Tibial artery (tissue), 4 donors: ENCODE results near the gene ATP6V0C.

ENCODE experiments used
- DNase-seq, 2 donors: peaks; one replicate each; pipeline ENCODE4 v3.0.0-alpha.2; 2019
- H3K27ac ChIP-seq, 2 donors: fragments of 200-600 bp; sonication (generic) in 1 of 2; 1 replicate in 1 of 2; 2 replicates in 1 of 2; pipeline ENCODE4 v1.5.1; 2018 to 2019; ENCODE audit warnings: mild to moderate bottlenecking in 1 of 2
- H3K27me3 ChIP-seq, 2 donors: fragments of 200-600 bp; sonication (generic) in 1 of 2; one replicate each; pipeline versions ENCODE4 v1.5.1 to v1.6.0; 2016 to 2019
- H3K36me3 ChIP-seq, 3 donors: fragments of 200-600 bp; sonication (generic) in 2 of 3; one replicate each; pipeline ENCODE4 v1.5.1; 2016 to 2019; ENCODE audit warnings: mild to moderate bottlenecking in 2 of 3
- H3K4me1 ChIP-seq, 4 donors: fragments of 200-600 bp; sonication (generic) in 2 of 4; 1 replicate in 3 of 4; 2 replicates in 1 of 4; pipeline ENCODE4 v1.5.1; 2016 to 2019
- H3K4me3 ChIP-seq, 2 donors: fragments of 200-600 bp; sonication (generic) in 1 of 2; 1 replicate in 1 of 2; 2 replicates in 1 of 2; pipeline ENCODE4 v1.5.1; 2018 to 2019; ENCODE audit warnings: mild to moderate bottlenecking in 2 of 2
- H3K9me3 ChIP-seq, 3 donors: fragments of 200-600 bp; sonication (generic) in 1 of 3; one replicate each; pipeline ENCODE4 v1.5.1; 2016 to 2019
- CTCF ChIP-seq, 2 experiments: fragments of 200-600 bp in 1 of 2; fragments of 450-650 bp in 1 of 2; IDR thresholded peaks; one replicate each; pipeline ENCODE4 v1.5.1; 2017 to 2019; ENCODE audit warnings: antibody characterized with exemption in 2 of 2, mild to moderate bottlenecking in 1 of 2, moderate library complexity in 1 of 2
- intact Hi-C: fragments of 100-400 bp; cut with DNase I; formaldehyde crosslinking; loops from one replicate; pipeline ENCODE4 v1.15.0; 2023; ENCODE audit warnings: low total_unique reads

Gene ATP6V0C

GRCh38 chr16:2523801-2524231 is 10.1 kb downstream of the ATP6V0C start:
- H3K4me1 ChIP-seq, result peaks cover 7 to 22% (median 19%) of the 10 kb centered on the region in 4 donors
- no peaks in the 10 kb centered on the region for H3K27me3 ChIP-seq
- H3K9me3 ChIP-seq, result no peaks in the 10 kb centered on the region
- no peak overlapping the region for H3K4me3 ChIP-seq
- intact Hi-C loops, result no loop called here
- peaks cover 6 to 62% (median 45%) of the 10 kb centered on the region in 3 donors for H3K36me3 ChIP-seq
- no peak for TF ChIP-seq CTCF (IDR thresholded peaks at IDR 0.05)
- DNase-seq, result peak in 1 of 2 donors; percentile 17
- no peak overlapping the region for H3K27ac ChIP-seq

GRCh38 chr16:2524339-2524938 is 10.7 kb downstream of the ATP6V0C start:
- Histone ChIP-seq H3K27me3 (no peaks in the 10 kb centered on the region), H3K4me1 (peaks cover 2 to 16% (median 13%) of the 10 kb centered on the region in 4 donors), H3K9me3 (no peaks in the 10 kb centered on the region), H3K4me3 (no peak overlapping the region), H3K27ac (no peak overlapping the region), H3K36me3 (peaks cover 6 to 69% (median 45%) of the 10 kb centered on the region in 3 donors)
- intact Hi-C loops, result no loop called here
- no peak for DNase-seq
- TF ChIP-seq CTCF (IDR thresholded peaks at IDR 0.05), result no peak

- intact Hi-C loops, result no loop called here
- no peak overlapping the region for H3K4me3 ChIP-seq
- no peak overlapping the region for H3K27ac ChIP-seq
- no peak for DNase-seq
- no peaks in the 10 kb centered on the region for H3K9me3 ChIP-seq
- peaks cover 0 to 7% (median 5%) of the 10 kb centered on the region in 4 donors for H3K4me1 ChIP-seq
- H3K36me3 ChIP-seq, result peaks cover 6 to 74% (median 45%) of the 10 kb centered on the region in 3 donors
- no peak for TF ChIP-seq CTCF (IDR thresholded peaks at IDR 0.05)
- H3K27me3 ChIP-seq, result no peaks in the 10 kb centered on the region
These were observed 12.4 kb downstream of the ATP6V0C start for GRCh38 chr16:2526135-2526534.

GRCh38 chr16:2527071-2527783 is 13.5 kb downstream of the ATP6V0C start:
- no peaks in the 10 kb centered on the region for H3K9me3 ChIP-seq
- TF ChIP-seq CTCF (IDR thresholded peaks at IDR 0.05), result no peak

GRCh38 chr16:2527784-2528100 is 14.0 kb downstream of the ATP6V0C start:
- Histone ChIP-seq H3K9me3 (no peaks in the 10 kb centered on the region), H3K4me3 (no peak overlapping the region), H3K36me3 (peaks cover 6 to 71% (median 37%) of the 10 kb centered on the region in 3 donors), H3K27ac (no peak overlapping the region), H3K27me3 (no peaks in the 10 kb centered on the region), H3K4me1 (peaks cover 0 to 8% (median 7%) of the 10 kb centered on the region in 4 donors)
- no peak for DNase-seq
- TF ChIP-seq CTCF (IDR thresholded peaks at IDR 0.05), result no peak
- intact Hi-C loops, result no loop called here

More at GRCh38 chr16:2527071-2527783, 13.5 kb downstream of the ATP6V0C start:
- Histone ChIP-seq H3K4me3 (no peak overlapping the region), H3K36me3 (peaks cover 6 to 74% (median 41%) of the 10 kb centered on the region in 3 donors), H3K27me3 (no peaks in the 10 kb centered on the region), H3K4me1 (peaks cover 0 to 8% (median 7%) of the 10 kb centered on the region in 4 donors), H3K27ac (no peak overlapping the region)
- intact Hi-C loops, result no loop called here
- no peak for DNase-seq
